RKO (cell line): ENCODE measurements around the gene SFTPA2.
"Not testable (repeated sequence)": the region's sequence is repeated elsewhere in the genome, so short reads cannot be mapped to it uniquely, and the experiment has no call there.

ENCODE experiments used
- DNase-seq: peaks from one replicate; pipeline ENCODE4 v3.0.0-alpha.2; 2016; ENCODE audit warnings: low spot score

Gene SFTPA2

DNA sequence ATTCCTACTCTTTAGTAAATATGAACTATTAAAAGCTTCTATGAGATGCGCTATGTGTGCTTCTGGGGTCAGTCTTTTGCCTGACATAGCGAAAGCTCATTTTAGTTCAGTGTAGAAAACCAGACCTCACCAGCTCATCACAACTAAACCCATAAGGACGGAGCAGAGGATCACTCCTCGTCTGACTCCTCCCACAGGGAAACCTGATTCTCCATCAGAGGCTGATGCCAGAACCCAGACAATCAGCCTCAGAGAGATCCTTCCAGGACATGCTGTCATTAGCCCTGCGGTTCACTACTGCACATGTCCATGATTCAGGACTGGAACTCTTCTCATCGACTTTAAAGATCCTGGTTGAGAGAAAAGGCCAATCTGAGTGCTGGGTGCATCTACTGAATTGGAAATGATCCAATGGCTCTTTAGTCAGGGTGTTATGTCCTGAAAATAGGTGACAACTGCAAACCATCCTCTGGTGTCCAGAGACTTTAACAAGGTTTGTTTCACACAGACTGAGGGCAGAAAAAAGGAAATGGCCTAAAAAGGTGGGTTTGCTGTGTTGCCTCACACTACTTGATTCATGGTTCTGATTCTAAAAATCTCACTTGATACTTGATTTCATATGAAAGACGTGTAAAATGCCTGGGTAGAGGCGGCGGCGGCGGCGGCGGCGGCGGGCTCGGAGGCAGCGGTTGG lies 48.2 kb downstream of the SFTPA2 start, which contains the start of gene EIF5AL1:
TSS of gene EIF5AL1 (plus strand) at position 643 of the 693 bp plus-strand sequence. CDS start 117 bp downstream, outside the sequence.
- DNase-seq = not testable (repeated sequence)

DNA sequence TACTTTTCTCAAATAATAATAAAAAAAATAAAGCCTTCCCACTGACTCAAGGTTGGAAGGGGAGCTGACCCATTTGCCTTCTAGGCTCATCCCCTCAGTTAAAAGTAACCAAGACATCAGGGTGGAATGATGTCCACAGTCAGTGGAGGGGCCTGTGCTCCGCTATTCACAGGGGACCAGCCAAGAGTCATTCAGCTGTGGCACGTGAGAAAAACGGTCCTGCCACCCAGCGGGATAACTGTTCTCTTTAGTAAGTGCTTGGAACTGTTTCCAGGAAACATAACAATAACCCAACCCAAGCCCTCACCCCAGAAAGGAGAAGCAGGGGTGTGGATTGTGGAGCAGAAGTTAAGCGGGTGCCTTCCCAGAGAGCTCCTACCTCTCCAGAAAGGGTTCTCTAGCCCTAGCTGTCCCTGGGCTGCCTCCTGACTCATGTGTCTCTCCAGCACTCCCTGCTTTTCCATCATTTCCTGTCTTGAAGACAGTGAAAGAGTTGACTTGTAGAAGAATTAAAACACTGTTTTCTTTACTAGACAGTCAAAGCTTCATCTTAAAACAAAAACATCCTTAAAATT lies 50.2 kb downstream of the SFTPA2 start:
- DNase-seq = not testable (repeated sequence)

DNA sequence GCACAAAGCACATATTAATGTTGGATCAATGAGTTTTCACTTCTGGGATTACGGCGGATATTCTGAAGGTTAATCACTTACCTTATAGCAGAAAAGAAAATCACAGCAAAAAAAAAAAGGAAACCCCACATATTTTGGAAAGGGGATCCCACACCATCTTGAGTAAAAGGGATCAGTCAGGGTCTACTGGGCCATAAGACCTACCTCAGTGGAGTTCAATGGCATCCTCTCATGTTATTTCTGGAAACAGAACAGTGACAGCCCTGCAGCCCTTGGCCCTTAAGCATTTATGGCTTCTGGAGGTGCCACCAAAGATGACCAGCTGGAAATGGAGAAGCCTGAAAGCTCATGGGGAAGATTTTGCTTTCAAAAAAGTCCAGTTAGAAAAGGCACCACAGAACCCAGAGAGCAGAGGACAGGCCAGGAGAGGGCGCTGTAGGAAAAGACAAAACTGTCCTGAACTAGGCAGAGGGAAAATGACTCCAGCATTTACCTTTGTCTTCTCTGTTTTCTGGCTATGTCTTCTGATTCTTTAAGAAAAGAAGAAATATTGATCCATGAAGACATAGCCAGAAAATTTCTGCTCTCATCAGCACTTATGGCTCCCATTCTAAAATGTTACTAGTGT lies 50.8 kb downstream of the SFTPA2 start:
- DNase-seq = not testable (repeated sequence)

DNA sequence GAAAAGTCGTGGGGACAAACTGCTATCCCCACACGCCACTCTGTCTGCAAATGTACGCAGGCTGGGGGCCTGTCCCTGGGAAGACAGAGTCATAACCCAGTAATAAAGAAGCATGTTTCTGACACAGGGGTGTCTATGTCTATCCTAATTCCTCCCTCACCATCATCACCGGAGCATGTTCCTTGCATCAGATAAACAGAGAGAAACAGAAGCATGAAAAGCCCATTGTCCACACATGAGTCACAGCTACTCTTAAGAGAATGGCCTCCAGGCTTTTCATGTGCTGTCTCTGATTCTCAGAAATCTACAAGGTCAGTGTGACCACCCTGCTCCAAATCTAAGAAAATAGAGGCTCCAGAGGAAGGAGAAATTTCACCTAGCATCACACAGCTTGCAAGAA lies 52.0 kb downstream of the SFTPA2 start:
- not testable (repeated sequence) for DNase-seq

DNA sequence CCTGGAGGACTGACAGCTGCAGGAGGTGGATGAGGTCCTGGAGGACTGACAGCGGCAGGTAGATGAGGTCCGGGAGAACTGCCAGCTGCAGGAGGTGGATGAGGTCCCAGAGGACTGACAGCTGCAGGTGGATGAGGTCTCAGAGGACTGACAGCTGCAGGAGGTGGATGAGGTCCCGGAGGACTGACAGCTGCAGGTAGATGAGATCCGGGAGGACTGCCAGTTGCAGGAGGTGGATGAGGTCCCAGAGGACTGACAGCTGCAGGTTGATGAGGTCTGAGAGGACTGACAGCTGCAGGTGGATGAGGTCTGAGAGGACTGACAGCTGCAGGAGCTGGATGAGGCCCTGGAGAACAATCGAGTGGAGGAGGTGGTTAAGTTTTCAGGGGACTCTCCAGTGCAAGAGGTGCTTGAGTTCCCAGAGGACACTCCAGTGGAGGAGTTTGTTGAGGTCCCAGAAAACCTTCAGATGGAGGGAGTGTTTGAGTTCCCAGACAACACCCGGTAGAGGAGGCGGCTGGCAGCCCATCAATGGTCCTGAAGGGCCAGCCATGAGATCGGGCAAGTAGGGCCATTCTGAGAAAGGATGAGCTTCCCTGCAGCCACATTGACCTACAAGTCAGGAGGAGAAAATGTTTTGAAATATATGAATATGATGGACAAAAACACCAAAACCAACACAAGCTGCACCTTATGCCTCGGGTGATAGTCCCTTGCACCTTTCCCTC lies 52.6 kb downstream of the SFTPA2 start:
- no peak for DNase-seq
